ENCODE measurements around the gene CRK.
"Not testable (repeated sequence)": the region's sequence is repeated elsewhere in the genome, so short reads cannot be mapped to it uniquely, and the experiment has no call there.

The CRK gene

DNA sequence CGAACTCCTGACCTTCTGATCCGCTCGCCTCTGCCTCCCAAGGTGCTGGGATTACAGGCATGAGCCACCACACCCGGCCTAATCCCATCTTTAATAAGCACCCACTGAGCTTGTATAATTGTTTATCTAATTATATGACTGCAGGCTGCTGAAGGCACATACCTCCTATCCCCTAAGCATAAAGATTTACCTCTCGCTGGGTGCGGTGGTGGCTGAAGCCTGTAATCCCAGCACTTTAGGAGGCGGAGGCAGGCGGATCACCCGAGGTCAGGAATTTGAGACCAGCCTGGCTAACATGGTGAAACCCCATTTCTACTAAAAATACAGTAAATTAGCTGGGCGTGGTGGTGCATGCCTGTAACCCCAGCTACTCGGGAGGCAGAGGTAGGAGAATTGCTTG is 35.9 kb downstream of the CRK start:
- no peak for DNase-seq

DNA sequence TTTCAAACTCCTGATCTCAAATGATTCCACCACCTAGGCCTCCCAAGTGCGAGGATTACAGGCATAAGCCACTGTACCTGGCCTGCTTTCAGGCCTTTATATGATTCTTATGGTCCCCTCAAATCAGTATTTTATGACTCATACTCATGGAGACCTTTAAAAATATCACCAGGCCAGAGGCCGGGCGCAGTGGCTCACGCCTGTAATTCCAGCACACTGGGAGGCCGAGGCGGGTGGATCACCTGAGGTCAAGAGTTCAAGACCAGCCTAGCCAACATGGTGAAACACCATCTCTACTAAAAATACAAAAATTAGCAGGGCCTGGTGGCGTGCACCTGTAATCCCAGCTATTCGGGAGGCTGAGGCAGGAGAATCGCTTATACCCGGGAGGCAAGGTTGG is 37.6 kb downstream of the CRK start:
- DNase-seq = not testable (repeated sequence)

DNA sequence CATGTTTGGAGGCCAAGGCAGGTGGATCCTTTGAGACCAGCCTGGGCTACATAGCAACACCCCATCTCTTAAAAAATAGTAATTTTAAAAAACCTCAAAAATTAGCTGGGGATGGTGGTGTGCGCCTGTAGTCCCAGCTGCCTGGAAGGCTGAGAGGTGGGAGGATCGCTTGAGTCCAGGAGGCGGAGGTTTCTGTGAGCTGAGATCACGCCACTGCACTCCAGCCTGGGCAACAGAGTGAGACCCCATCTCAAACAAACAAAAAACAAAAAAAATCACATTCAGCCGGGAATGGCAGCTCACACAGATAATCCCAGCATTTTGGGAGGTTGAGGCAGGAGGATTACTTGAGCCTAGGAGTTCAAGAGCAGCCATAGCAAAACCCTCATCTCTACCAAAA is 39.6 kb downstream of the CRK start:
- DNase-seq = no peak

DNA sequence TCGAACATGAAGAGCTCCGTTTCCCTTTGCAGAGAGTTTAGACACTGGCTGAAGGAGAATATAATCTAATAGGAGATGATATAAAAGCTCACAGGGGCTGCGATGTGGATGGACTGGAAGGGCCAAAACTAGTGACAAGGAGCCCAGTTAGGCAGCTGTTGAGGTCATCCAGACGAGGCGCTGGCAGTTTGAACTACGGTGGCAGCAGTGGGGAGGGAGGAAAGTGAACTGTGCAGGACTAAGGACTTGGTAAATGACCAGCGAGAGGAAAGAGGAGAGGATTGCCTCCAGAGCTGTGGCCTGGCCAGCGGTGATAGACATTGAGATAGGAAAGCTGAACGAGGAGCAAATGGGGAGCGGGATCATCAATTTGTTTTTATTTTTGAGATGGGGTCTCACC is 41.4 kb downstream of the CRK start:
- no peak for DNase-seq

DNA sequence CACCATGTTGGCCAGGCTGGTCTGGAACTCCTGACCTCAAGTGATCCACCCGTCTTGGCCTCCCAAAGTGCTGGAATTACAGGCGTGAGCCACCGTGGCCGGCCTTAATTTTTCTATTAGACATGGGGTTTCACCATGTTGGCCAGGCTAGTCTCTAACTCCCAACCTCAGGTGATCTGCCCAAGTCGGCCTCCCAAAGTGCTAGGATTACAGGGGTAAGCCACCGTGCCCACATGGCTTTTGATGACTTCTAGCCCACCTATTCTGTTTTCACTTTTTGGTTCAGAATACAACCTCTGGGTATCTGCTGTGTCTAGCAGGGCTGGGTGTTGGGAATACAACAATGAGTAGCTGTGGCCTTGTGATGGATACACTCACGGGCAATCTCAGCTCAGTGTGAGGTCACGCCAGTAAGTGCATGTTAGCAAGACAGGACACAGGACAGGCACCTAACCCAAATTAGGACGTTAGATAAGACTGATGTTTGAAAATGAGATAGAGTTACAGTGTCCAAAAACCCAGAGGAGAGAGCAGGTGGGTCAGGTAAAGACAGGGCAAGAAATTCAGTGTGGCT is 41.9 kb downstream of the CRK start:
- no peak for DNase-seq

DNA sequence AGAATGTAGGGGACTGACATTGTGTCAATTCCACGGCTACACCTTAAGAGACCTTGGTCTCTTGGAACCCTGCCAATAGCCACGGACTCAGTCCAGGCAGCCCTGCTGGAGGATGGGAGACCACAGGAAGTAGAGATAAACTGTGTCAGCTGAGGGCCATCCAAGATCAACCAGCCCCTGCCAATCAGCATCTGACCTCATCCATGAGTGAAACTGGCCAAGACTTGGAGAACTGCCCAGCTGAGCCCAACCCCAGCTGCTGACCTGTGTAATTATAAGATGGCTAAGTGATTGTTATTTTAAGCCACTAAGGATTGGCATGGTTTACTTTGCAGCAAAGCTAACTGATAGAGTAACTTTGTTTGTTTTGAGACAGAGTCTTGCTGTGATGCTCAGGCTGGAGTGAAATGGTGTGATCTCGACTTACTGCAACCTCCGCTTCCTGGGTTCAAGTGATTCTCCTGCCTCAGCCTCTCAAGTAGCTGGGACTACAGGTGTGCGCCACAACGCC is 42.7 kb downstream of the CRK start:
- no peak for DNase-seq

DNA sequence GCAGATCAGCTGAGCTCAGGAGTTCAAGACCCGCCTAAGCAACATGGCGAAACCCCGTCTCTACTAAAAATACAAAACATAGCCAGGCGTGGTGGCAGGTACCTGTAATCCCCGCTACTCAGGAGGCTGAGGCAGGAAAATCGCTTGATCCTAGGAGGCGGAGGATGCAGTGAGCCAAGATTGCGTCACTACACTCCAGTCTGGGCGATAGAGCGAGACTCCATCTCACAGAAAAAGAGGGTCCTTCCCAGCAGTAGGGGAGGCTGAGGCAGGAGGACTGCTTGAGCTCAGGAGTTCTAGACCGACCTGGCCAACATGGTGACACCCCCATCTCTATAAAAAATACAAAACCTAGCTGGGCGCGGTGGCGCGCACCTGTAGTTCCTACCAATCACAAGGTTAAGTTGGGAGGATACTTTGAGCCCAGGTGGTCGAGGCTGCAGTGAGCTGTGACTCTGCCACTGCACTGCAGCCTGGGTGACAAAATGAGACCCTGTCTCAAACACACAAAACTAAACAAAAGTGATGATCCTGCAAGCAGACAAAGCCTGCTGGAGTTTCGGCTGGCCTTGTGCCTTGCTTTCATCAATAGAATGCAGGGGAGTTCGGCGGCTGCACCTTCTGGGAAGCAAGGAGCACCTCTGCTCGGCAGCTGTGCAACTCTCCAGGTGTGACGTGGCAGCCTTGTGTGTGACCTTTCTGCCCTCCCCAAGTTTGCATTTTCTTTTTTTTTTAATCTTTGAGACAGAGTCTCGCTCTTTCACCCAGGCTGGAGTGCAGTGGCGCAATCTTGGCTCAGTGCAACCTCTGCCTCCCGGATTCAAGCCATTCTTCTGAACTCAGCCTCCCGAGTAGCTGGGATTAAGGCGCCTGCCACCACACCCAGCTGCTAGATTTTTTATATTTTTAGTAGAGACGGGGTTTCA is 43.6 kb downstream of the CRK start:
- no peak for DNase-seq

DNA sequence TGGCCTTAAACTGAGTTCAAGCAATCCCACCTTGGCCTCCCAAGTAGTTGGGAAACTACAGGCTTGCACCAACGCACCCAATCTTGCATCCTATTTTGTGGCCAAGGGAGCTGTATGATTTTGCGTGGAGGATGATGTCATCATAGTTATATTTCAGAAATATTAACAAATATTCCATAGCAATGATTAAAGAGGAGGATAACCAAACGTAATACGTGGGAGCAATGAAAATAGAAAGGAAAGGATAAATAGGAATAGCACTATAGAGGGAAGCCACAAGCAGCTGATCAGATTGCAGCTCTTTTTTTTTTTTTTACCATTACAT is 53.8 kb downstream of the CRK start:
- DNase-seq = no peak

DNA sequence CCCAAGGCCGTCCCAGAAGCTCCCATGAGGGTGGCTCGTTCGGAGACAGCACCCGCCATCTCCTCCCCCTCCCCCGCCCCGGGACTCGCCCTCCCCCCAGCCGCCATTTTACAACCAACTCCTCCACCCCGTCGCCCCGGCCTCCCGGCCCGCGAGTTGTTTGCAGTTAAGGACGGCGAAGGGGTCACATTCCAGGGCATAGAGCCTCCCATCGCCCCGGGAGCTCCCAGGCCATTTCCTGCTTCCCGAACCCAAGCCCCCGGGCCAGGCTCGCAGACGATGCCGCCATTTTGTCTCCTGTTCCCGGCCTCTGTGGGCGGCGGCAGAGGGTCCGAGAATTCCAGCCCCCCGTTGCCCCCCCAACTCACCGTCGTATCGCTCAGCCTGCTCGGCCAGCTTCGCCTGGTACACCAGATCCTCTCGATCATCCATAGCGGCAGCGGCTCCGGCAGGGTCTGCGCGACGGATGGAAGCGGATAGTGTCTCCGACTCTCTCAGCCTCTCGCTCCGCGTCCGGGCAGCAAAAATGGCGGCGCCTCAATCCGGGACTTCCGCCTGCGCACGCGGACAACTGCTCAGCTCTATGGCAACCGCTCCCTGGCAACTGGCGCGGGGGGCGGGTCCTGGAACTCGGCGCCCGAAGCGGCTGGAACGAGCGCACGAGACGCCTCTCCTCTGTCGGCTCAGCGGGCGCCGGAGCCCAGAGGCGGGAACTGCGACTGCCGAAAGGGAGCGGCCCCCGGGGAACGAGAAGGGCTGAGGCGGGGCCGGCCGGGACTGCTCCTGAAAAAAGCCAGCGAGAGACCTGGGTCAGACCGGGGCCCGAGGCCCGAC is 56.1 kb downstream of the CRK start, which contains the start of gene YWHAE:
Gene YWHAE (minus strand): TSS at position 544 of the 834 bp plus-strand sequence. CDS start 112 bp downstream, at position 432.
- peak; percentile 96 for DNase-seq

DNA sequence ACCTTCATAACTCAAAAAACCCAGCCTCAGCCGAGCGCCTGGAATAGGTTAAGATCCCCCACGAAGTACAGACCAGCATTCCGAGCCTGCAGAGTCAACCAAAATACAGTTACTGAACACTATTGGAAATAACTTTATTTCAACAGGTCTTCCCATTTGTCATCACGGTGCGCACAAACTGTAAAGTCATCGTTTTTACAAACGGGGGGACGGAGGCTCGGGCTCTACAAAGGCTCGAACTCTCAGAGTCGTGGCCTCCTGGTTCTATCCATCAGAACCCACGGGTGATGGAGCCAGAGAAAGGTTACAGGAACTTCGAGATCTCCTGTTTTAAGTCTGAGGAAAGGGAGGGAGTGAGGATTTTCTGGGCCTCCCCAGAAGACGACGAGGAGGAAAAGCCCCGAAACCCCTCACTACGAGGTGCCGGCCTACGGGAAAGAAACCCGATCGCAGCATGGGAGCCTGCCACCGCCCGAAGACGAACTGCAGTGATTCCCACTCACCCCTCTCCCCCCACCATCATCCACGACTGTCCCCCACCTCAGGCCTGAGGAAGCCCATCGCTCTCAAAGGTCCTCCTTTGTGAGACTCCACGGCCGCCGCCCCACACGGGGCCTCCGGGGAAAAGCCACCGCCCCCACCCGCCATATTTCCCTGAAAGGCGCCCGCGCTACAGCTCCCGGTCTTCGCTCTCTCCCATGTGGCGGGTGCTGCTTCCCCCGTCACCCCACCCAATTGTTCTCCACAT is 56.9 kb downstream of the CRK start:
- DNase-seq = peak; percentile 24

DNA sequence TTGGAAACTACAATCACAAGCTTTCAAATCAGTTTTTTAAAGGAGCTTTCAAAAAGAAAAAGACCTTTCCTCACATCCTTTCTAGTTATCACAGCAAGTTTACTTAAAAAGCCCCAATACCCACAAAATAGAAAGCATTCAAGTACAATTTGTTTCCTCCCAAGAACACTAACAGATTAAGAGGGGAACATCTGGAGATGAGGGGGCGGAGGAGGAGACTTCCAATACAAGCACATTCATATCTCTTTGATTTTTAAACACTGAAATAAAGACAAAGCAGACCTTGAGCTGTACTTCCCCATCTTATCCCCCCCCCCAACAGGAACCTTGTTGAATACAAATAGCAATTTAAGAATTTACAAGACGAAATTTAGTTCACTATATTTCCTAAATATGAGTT is 58.0 kb downstream of the CRK start:
- DNase-seq = no peak

DNA sequence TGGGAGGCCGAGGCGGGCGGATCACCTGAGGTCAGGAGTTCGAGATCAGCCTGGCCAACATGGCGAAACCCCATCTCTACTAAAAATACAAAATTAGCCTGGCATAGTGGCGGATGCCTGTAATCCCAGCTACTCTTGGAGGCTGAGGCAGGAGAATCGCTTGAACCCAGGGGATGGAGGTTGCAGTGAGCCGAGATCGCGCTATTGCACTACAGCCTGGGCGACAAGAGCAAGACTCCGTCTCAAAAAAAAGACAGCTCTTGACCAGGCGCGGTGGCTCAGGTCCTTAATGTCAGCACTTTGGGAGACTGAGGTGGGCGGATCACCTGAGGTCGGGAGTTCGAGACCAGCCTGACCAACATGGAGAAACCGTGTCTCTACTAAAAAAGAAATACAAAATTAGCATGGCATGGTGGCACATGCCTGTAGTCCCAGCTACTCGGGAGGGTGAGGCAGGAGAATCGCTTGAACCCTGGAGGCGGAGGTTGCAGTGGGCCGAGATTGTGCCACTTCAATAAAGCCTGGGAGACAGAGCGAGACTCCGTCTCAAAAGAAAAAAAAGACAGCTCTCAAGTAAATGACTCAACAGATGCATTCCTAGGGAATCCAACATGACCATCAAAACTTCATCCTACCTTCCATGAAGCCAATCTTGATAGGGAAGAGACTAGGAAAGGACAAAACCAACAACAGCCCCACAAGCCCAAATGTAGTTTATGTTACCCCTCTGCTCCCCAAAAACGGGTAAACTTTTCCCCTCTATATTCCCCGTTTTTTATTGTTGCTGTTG is 60.0 kb downstream of the CRK start:
- DNase-seq = not testable (repeated sequence)

DNA sequence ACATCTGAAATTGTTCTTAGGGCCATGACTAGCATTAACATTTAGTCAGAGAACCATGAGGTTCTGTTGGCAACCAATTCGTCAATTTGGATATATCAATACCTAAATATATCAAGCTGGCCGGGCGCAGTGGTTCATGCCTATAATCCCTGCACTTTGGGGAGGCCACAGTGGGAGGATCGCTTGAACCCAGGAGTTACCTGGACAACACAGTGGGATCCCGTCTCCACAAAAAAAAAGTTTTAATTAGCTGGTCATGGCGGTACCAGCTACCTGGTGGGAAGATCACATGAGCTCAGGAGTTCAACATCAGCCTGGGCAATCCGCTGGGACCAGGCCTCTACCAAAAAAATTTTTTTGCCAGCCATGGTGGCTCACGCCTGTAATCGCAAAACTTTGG is 64.5 kb downstream of the CRK start:
- DNase-seq = no peak

DNA sequence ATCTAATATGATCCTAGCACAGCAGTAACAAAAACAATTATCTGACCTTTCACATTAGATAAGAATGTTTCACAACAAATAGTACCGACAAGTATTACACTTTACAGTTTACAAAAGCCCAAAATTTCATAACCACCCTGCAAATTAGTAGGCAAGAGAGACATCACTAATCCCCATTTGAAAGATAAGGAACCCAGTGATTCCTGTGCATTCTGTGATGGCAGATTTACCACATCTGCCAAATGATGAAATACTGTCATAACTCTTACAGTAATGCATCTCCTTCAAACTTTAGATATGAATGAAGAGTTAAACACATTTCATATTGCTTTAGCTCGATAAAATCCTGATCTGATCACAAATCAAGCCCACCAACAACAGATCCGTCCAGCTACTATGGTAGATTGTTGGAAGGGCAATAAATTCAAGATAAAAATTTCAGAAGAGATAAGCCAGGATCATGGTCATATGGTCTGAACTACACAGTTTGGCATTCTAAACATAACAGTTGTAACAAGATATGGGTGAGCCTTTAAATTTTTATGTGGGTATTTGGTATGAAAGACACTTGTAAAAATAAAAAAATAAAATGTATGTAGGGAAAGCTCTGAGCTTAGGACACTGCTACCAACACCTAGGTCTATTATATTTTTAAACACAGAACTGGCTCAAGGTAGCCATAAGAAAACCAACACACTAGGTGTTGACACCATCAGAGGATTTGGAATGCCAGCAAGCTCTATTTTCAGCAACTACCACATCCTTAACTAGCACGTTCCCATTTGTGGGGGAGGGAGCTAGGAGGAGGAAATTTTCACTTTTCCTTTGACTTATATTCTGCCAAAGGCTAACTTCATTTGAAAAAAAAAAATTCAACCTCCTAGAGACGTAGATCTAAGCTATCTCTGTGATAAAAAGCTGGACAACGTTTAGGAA is 65.3 kb downstream of the CRK start:
- no peak for DNase-seq

DNA sequence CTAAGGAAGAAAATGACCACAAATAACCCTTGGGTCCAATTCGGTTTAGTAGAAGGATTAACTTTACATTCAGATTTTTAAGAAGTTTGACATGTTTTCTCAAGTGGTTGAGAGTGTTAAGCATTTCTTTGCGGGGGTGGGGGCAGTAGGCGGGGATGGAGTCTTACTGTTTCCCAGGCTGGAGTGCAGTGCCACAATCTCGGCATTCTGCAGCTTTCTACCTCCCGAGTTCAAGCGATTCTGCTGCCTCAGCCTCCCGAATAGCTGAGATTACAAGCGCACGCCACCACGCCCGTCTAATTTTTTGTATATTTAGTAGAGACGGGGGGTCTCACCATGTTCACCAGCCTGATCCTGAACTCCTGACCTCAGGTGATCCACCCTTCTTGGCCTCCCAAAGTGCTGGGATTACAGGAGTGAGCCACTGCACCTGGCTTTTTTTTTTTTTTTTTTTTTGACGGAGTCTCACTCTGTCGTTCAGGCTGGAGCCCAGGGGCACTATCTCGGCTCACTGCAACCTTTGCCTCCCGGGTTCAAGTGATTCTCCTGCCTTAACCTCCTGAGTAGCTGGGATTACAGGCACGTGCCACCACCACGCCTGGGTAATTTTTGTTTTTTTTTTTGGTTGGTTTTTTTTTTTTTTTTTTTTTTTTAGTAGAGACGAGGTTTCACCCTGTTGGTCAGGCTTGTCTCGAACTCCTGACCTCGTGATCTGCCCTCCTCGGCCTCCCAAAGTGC is 68.4 kb downstream of the CRK start:
- not testable (repeated sequence) for DNase-seq

DNA sequence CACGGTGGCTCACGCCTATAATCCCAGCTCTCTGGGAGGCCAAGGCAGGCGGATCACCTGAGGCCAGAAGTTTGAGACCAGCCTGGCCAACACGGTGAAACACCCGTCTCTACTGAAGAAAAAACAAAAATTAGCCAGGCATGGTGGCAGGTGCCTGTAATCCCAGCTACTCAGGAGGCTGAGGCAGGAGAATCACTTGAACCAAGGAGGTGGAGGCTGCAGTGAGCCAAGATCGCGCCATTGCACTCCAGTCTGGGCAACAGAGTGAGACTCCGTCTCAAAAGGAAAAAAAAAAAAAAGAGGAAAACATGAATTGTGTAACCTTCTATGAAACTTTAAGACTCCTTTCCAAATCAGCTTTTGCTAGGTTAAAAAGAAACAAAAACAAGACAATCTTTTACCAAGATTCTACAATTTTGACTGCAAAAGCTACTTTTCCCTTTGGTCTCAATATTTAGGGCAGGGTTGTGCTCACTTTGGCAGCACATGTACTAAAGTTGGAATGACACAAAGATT is 69.3 kb downstream of the CRK start:
- DNase-seq = not testable (repeated sequence)

DNA sequence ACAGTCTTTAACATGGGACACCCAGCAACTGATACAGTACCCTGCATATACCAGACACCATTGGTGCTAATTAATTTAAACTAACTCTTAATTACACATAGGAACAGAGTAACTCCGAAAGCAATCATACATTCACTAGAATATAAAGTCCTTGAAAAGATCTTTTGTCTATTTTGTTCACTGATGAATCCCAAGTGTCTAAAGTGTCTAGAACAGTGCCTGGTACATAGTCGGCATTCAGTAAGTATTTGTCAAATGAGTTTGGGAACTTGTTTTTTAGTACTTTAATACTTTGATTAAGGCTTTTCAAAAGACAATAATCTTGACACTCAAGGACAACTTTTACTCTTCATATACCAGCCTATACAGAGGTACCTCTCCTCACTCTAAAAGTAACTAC is 69.8 kb downstream of the CRK start:
- DNase-seq = no peak

DNA sequence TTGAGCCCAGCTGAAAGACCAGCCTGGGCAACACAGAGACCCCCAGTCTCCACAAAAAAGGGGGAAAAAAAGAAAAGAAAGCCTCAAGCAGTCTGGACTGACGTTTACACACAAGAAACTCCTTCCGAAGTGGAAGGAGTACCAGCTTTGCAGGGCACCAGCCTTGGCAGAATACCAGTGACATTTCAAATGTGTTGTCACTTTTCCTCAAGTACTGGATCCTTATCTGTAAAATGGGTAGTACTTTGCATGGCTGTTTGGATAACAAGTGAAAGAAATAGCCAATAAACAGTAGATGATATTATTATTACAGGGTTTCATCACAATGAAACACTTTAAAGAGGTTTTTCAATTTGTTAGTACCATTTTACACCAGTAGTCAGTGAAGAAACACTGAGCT is 70.2 kb downstream of the CRK start:
- DNase-seq = no peak

DNA sequence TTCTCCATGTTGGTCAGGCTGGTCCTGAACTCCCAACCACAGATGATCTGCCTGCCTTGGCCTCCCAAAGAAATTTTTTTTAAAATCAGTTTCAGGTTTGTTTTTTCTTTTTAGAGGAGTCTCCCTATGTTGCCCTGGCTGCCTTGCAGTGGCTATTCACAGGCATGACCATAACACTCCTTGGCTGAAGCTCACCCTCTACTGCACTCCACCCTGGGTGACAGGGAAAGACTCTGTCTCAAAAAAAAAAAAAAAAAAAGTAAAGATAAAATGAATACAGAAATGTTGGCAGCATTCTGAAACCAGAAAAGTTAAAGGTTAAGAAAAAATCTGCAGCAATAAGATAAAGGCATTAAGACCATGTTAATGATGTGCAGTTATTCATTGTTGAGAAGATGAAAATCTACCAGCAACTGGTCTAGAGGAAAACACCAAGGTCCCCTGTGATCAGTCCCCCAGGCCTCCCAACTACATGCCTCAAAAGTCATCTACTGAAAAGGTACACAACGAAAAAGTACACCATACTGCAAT is 71.1 kb downstream of the CRK start:
- DNase-seq = no peak
